HepG2 (cell line): ENCODE measurements around the gene HLA-DMB. TPM values are rescaled to one million over a fixed set of nuclear protein-coding genes. Genes with fewer than 3 reads are reported as not detected.

Experiments
- ATF2 ChIP-seq: sonication (generic); formaldehyde crosslinking; IDR thresholded peaks from 2 replicates; pipeline ENCODE4 v1.4.0; 2020; ENCODE audit warnings: missing genetic modification reagents
- CREM ChIP-seq, 2 experiments: sonication (generic) in 1 of 2; formaldehyde crosslinking in 1 of 2; IDR thresholded peaks; 2 replicates each; pipeline versions ENCODE4 v1.4.0 to v1.6.1; 2016 to 2020; ENCODE audit warnings: antibody characterized with exemption in 1 of 2, mild to moderate bottlenecking in 1 of 2, missing genetic modification reagents in 1 of 2
- GATAD1 ChIP-seq: IDR thresholded peaks from 2 replicates; pipeline ENCODE4 v1.6.1; 2016; ENCODE audit warnings: missing genetic modification reagents, missing compliant biosample characterization
- HNRNPK ChIP-seq: fragments of 200-400 bp; formaldehyde crosslinking; IDR thresholded peaks from 2 replicates; pipeline ENCODE4 v1.6.1; 2018; ENCODE audit warnings: low read length, low read depth, moderate library complexity, mild to moderate bottlenecking; ENCODE audit not compliant: poor library complexity, severe bottlenecking
- KAT7 ChIP-seq: IDR thresholded peaks from 2 replicates; pipeline ENCODE4 v1.6.1; 2018; ENCODE audit warnings: borderline replicate concordance, missing compliant biosample characterization
- KMT2B ChIP-seq: IDR thresholded peaks from 2 replicates; pipeline ENCODE4 v1.6.1; 2016; ENCODE audit warnings: missing genetic modification reagents, missing compliant biosample characterization
- MATR3 ChIP-seq: sonication (generic); formaldehyde crosslinking; IDR thresholded peaks from 2 replicates; pipeline ENCODE4 v1.4.0; 2020; ENCODE audit warnings: missing genetic modification reagents
- NBN ChIP-seq: fragments of 450-650 bp; conservative IDR thresholded peaks from 2 replicates; pipeline ENCODE4 v1.6.1; 2017
- NR2F6 ChIP-seq, 2 experiments: IDR thresholded peaks; 2 replicates each; pipeline ENCODE4 v1.6.1; 2016; ENCODE audit warnings: antibody characterized with exemption in 1 of 2, mild to moderate bottlenecking in 1 of 2
- PHB2 ChIP-seq: fragments of 450-650 bp; IDR thresholded peaks from 2 replicates; pipeline ENCODE4 v1.6.1; 2018; ENCODE audit not compliant: partially characterized antibody
- SMARCE1 ChIP-seq: fragments of 450-650 bp; IDR thresholded peaks from 2 replicates; pipeline ENCODE4 v1.6.1; 2017; ENCODE audit warnings: borderline replicate concordance
- SNAPC2 ChIP-seq: sonication (generic); formaldehyde crosslinking; IDR thresholded peaks from 2 replicates; pipeline ENCODE4 v1.8.1; 2022; ENCODE audit warnings: mild to moderate bottlenecking, missing genetic modification reagents
- ZBTB14 ChIP-seq: sonication (generic); formaldehyde crosslinking; IDR thresholded peaks from 2 replicates; pipeline ENCODE4 v1.4.0; 2020; ENCODE audit warnings: missing genetic modification reagents
- ZBTB7B ChIP-seq: sonication (generic); formaldehyde crosslinking; IDR thresholded peaks from 2 replicates; pipeline ENCODE4 v1.4.0; 2020; ENCODE audit warnings: missing genetic modification reagents
- ZNF441 ChIP-seq: sonication (generic); formaldehyde crosslinking; IDR thresholded peaks from 2 replicates; pipeline ENCODE4 v1.7.0; 2021; ENCODE audit warnings: missing genetic modification reagents, borderline replicate concordance
- ZNF558 ChIP-seq: sonication (generic); formaldehyde crosslinking; IDR thresholded peaks from 2 replicates; pipeline ENCODE4 v1.9.0; 2022; ENCODE audit warnings: mild to moderate bottlenecking, missing genetic modification reagents, borderline replicate concordance
- ZNF577 ChIP-seq: sonication (generic); formaldehyde crosslinking; IDR thresholded peaks from 2 replicates; pipeline ENCODE4 v1.4.0; 2020; ENCODE audit warnings: mild to moderate bottlenecking, low read depth, missing genetic modification reagents, borderline replicate concordance
- ZNF672 ChIP-seq: sonication (generic); formaldehyde crosslinking; IDR thresholded peaks from 2 replicates; pipeline ENCODE4 v1.8.1; 2022; ENCODE audit warnings: missing genetic modification reagents
- polyA plus RNA-seq, 8 experiments: library from polyadenylated mRNA; depleted of rRNA in 3 of 8; stranded (reverse) in 7 of 8; unstranded in 1 of 8; fragments of >200 nt; fragmentation: Illumina TruSeq in 4 of 8; extraction: Trizol in 4 of 8; gene quantifications; 2 replicates each; pipeline versions ENCODE4 v1.2.1 to v1.2.3, GENCODE V29; 2011 to 2016; ENCODE audit warnings: low read depth in 4 of 8, missing spikeins in 1 of 8, mixed read lengths in 1 of 8; ENCODE audit not compliant: insufficient read depth in 1 of 8
- total RNA-seq, 5 experiments: library from RNA; depleted of rRNA; stranded (reverse); fragments of >200 nt; fragmentation: Illumina TruSeq; extraction: Trizol; gene quantifications; 2 replicates each; pipeline ENCODE4 v1.2.3, GENCODE V29; 2016; ENCODE audit warnings: low read depth in 1 of 5
- TF ChIP-seq, protein P1 (sequence below): IDR thresholded peaks from 2 replicates; pipeline ENCODE4 v1.6.1; 2018; ENCODE audit warnings: missing genetic modification reagents, mild to moderate bottlenecking, missing compliant biosample characterization
- TF ChIP-seq, protein P2 (sequence below): sonication (generic); formaldehyde crosslinking; IDR thresholded peaks from 2 replicates; pipeline ENCODE4 v1.5.0; 2020; ENCODE audit warnings: mild to moderate bottlenecking, low read depth, missing genetic modification reagents, borderline replicate concordance
- TF ChIP-seq, protein P3 (sequence below): sonication (generic); formaldehyde crosslinking; IDR thresholded peaks from 2 replicates; pipeline ENCODE4 v1.4.0; 2020; ENCODE audit warnings: missing genetic modification reagents, borderline replicate concordance
- TF ChIP-seq, protein P4 (sequence below): sonication (generic); formaldehyde crosslinking; IDR thresholded peaks from 2 replicates; pipeline ENCODE4 v1.8.1; 2022; ENCODE audit warnings: mild to moderate bottlenecking, missing genetic modification reagents

HLA-DMB gene
- total and polyA plus RNA-seq, 2 of the 13 experiments (the other 11 are each of a cell fraction or from before 2014, with no cell fraction given) = not detected

GRCh38 chr6:32894085-32895005 is 46.5 kb downstream of the HLA-DMB start (continued):
- TF ChIP-seq, protein P1, sequence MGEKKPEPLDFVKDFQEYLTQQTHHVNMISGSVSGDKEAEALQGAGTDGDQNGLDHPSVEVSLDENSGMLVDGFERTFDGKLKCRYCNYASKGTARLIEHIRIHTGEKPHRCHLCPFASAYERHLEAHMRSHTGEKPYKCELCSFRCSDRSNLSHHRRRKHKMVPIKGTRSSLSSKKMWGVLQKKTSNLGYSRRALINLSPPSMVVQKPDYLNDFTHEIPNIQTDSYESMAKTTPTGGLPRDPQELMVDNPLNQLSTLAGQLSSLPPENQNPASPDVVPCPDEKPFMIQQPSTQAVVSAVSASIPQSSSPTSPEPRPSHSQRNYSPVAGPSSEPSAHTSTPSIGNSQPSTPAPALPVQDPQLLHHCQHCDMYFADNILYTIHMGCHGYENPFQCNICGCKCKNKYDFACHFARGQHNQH (CRISPR knock-in tag) = peak; percentile 81
- TF ChIP-seq ATF2 (CRISPR knock-in tag) = no peak
- TF ChIP-seq HNRNPK = no peak
- TF ChIP-seq ZBTB14 (CRISPR knock-in tag) = no peak
- peak; percentile 88; the same call in 1 of the 2 replicates for TF ChIP-seq ZNF558
- TF ChIP-seq, protein P2, sequence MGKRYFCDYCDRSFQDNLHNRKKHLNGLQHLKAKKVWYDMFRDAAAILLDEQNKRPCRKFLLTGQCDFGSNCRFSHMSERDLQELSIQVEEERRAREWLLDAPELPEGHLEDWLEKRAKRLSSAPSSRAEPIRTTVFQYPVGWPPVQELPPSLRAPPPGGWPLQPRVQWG (CRISPR knock-in tag) = no peak
- TF ChIP-seq, protein P3, sequence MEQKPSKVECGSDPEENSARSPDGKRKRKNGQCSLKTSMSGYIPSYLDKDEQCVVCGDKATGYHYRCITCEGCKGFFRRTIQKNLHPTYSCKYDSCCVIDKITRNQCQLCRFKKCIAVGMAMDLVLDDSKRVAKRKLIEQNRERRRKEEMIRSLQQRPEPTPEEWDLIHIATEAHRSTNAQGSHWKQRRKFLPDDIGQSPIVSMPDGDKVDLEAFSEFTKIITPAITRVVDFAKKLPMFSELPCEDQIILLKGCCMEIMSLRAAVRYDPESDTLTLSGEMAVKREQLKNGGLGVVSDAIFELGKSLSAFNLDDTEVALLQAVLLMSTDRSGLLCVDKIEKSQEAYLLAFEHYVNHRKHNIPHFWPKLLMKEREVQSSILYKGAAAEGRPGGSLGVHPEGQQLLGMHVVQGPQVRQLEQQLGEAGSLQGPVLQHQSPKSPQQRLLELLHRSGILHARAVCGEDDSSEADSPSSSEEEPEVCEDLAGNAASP (CRISPR knock-in tag) = peak; percentile 56
- TF ChIP-seq KMT2B (CRISPR knock-in tag) = peak; percentile 93
- TF ChIP-seq ZNF577 (CRISPR knock-in tag) = no peak
- no peak for TF ChIP-seq ZNF672 (CRISPR knock-in tag)
- 0 out of 2 replicates have a peak, but pooled peaks have one; percentile 86 for TF ChIP-seq SNAPC2 (CRISPR knock-in tag)
- TF ChIP-seq KAT7 (CRISPR knock-in tag) = peak; percentile 86
- TF ChIP-seq MATR3 = no peak
- TF ChIP-seq NBN = no peak
- TF ChIP-seq, protein P4, sequence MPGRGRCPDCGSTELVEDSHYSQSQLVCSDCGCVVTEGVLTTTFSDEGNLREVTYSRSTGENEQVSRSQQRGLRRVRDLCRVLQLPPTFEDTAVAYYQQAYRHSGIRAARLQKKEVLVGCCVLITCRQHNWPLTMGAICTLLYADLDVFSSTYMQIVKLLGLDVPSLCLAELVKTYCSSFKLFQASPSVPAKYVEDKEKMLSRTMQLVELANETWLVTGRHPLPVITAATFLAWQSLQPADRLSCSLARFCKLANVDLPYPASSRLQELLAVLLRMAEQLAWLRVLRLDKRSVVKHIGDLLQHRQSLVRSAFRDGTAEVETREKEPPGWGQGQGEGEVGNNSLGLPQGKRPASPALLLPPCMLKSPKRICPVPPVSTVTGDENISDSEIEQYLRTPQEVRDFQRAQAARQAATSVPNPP = peak; percentile 70; the same call in 1 of the 2 replicates
- peak; percentile 47 for TF ChIP-seq CREM (IDR thresholded peaks at IDR 0.05)
- TF ChIP-seq CREM (CRISPR knock-in tag; IDR thresholded peaks at IDR 0.05) = no peak
- no peak for TF ChIP-seq PHB2
- TF ChIP-seq SMARCE1 = no peak
- TF ChIP-seq GATAD1 (CRISPR knock-in tag) = peak; percentile 72
- TF ChIP-seq NR2F6 (IDR thresholded peaks at IDR 0.05) = no peak; the same call in 1 of the 2 replicates
- peak; percentile 35; the same call in 1 of the 2 replicates for TF ChIP-seq NR2F6 (CRISPR knock-in tag; IDR thresholded peaks at IDR 0.05)
- TF ChIP-seq ZBTB7B = no peak; the same call in 1 of the 2 replicates
- TF ChIP-seq ZNF441 (CRISPR knock-in tag) = no peak
